Limb (tissue), 2 donors: Measurements from ENCODE around the gene TMEM52.

Experiments
- DNase-seq, 2 donors: peaks; one replicate each; pipeline ENCODE4 v3.0.0-alpha.2; 2016; ENCODE audit errors: extremely low spot score in 2 of 2

The TMEM52 gene

GRCh38 chr1:1914971-1915692 lies 3.9 kb downstream of the TMEM52 start, which contains the start of gene CALML6:
CALML6 (plus strand) TSS chr1:1915260; CDS start chr1:1915281, 21 bp downstream.
- peak in 1 of 2 donors; percentile 48 for DNase-seq

DNA sequence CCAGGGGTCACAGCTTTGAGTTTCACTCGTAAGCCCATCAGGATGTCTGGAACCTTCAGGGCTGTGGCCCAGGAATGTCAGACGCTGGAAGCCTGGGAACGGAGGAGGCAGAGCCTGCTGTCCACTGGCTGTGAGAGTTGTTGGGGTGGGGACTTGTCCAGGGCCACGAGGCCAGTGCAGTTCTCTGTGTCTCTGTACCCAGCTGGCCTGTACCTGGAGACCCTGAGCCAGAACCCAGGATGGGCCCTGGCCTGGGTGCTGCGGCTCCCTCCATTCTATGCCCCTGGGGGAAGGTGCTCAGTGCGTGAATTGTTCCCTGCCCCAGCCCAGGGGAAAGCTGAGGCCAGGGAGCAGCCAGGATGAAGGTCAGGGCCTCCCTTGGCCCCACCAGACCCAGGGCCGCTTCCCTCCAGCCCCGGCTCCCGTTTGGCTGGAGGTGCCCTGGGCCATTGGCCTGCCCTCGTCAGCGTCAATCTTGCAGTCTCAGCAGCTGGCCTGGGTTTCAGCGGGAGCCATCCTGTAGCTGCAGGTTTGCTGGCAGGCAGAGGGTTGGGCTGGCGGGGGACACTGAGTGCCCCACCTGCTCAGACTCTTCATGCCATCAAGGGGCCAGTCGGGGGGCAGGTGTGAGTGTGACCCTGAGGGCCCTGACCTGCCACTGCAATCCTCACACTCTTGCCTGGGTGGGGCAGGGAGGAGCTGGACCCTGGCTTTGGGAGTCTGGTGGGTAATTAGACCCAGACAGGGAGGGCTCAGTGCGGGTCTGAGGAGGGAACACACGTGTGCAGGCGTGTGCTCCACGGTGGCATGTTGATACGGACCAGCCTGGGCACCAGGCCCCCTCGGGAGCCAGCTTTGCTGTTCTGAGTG lies 4.7 kb downstream of the TMEM52 start:
- peak in 1 of 2 donors; percentile 51 for DNase-seq

GRCh38 chr1:1911350-1912041 lies 7.6 kb downstream of the TMEM52 start:
- DNase-seq: peak in 1 of 2 donors; percentile 27

GRCh38 chr1:1910651-1911331 lies 8.3 kb downstream of the TMEM52 start:
- peak in 1 of 2 donors; percentile 29 for DNase-seq

DNA sequence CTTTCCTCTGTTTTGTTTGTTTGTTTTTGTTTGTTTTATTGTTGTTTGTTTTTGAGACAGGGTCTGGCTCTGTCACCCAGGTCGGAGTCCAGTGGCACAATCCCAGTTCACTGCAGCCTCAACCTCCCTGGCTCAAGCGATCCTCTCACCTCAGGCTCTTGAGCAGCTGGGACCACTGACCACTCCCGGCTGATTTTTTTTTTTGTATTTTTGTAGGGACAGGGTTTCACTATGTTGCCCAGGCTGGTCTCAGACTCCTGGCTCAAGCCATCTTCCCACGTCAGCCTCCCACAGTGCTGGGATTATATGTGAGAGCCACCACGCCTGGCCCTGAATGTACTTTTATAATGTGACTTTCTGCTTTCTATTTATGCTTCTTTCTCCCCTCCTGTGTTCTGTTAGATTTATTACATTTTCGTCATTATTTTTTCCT lies 9.0 kb downstream of the TMEM52 start:
- no peak for DNase-seq

GRCh38 chr1:1908506-1908791 lies 10.6 kb downstream of the TMEM52 start:
- no peak for DNase-seq

DNA sequence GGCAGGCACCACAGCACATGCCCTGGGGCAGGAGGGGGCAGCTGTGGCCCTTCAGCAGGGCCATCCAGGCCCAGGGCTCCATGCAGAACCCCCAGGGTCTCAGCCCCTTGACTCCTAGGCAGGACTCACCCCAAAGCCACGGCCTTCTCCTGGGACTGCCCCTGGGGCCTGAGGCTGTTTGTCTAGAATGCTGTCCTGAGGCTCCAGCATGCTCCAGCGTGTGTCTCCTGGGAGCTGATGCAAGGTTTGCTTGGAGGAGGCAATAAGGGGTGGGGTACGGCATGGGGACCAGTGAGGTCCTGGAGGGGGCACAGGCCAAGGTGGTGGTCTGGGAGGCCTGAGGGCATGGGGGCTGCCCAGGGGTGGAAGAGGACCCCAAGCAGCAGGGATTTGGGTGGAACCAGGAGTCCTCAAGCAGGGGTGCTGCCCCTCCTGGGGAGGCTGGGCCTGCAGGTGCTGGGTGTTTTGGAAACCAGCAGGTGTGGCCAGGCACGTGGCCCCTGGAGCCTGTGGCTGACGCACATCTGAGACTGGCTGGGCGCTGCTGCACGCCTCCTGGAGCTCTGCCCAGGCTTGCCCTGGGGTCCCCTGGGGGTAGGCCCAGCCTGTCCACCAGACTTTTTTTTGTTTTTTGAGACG lies 11.9 kb downstream of the TMEM52 start:
- peak in 1 of 2 donors; percentile 47 for DNase-seq

DNA sequence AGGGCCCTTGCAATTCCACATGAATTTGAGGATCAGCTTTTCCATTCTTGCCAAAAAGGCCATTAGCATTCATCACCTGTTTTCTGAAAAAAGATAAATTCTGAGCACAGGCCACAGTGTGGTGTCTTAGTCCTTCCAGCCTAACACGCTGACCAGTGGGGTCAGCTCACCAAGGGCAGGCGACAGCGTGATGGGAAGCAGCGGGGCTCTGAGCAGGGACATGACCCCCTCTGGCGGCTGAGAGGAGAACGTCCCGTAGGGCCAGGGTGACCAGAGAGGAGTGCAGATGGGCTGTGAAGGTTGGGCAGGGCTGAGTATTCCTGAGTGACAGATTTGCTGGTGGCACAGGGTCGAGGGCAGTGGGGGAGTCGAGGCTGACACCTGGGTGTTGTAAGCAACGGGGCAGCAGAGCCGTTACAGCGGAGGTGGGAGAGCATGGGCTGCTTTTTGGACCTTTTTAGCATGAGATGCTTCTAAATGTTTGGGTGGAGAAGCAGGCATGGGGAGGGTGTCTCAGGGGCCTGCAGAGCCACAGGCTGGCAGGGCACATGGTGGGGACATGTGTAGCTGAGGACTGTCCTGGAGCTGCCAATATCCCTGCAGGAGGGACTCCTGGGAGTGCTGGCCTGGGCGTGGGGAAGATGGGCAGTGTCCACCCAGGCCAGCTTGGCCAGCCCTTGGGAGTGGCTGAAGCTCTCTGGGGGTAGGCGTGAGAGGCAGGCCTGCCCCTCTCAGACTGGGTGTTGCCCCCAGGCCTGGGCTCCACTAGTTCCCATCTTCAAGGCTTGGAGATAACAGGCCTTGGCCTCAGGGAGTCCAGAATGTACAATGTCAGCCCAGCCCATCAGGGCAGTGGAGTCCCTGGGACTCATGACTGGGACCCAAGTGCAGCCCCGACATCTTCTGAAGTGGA lies 12.6 kb downstream of the TMEM52 start:
- DNase-seq: peak; percentile 80 to 84

- no peak for DNase-seq
These were observed 15.9 kb downstream of the TMEM52 start for GRCh38 chr1:1903224-1903623.

DNA sequence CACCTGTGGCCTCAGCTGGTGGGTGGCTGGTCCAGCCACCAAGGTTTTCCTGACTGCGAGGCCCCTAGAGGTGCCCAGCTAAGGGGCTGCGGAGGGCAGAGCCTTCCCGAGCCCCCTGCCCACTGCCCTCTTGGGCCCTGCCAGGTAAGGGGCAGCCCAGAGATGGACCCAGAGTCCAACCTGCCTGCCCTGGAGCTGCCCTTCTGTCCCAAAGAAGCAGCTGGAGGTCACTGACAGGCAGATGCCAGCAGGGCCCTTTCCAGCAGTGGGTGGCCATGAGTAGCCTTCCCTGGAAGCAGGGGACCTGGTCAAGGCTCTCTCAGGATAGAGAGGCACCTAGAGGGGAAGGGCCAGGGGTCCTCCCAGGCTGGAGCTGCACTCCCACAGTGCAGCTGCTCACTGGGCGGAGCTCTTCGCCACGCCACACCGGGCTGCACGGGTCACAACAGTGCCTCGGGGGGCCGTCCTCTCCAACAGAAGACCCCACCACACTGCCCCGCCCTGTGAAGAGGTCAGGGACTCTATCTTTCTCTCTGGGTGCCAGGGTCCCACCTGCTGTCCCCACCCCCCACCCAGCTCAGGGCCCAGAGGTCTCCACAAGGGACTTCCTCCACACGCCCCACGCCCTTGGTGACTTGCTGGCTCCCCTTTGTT lies 17.3 kb downstream of the TMEM52 start:
- DNase-seq: no peak

DNA sequence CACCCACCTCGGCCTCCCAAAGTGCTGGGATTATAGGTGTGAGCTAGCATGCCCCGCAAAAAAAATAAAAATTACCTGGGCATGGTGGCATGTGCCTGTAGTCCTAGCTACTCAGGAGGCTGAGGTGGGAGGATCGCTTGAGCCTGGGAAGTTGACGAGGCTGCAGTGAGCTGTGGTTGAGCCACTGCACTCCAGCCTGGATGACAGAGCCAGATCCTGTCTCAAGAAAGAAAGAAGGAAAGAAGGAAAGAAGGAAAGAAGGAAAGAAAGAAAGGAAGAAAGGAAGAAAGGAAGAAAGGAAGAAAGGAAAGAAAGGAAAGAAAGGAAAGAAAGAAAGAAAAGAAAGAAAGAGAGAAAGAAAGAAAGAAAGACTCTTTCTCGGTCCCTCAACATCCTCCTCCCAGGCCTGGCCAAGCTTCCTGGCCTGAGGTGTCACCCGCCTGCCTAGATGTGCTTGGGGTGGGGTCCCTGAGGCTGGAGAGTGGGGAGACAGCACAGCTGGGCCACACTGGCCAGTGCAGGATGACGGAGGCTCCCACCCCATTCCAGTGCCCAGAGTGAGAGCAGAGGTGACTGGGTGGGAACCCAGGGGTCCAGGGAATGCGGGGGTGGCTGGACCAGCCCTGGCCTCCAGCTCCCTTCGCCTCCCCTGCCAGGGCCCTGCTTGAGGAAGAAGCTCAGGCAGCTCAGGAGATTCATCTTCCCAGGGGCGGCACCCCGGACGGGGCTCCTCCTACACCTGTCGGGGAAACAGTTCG lies 18.0 kb downstream of the TMEM52 start:
- DNase-seq: no peak

DNA sequence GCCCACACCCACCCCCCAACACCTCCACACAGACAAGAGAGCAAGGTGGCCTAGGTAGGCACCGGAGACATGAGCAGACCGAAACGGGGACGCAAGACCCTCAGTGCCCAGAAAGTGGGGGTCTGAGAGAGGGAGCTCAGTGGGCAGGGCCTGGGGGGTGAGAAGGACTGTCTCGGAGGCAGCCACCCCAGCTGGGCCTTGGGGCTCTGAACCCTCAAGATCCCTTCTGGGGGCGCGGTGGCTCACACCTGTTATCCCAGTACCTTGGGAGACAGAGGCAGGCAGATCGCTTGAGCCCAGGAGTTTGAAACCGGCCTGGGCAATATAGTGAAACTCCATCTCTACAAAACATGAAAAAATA lies 19.1 kb downstream of the TMEM52 start:
- DNase-seq: no peak

DNA sequence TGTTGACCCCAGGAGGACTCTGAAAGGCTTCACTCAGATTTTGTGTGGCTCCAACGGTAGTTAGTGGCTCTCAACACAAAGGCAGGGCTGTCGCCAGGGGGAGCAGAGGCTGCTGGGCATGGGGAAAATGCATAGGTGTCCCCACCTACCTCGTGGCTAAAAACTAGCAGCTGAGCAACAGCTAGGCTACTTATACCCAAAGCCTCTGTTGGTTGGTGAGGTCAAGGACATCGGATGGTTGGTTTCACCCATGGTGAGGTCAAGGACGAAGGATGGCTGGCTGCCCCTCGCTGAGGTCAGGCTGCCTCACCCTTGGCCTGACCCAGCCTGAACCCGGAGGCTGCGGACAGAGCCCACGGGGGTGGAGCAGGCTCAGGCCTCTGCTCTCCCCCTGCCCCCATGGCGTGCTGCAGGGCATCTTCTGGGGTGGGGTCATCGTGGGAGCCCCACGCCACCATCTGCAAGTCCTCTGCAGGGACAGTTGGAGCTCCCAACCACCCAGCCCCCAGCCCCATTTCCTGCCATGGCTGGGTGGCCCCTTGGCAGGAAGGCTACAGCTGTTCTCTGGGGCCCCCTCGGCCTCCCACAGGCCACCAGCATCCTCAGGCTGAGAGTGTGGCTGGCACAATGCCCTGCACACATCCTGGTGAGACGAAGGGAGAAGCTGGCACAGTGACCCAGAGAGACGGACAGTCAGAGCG lies 19.7 kb downstream of the TMEM52 start:
- DNase-seq: no peak

DNA sequence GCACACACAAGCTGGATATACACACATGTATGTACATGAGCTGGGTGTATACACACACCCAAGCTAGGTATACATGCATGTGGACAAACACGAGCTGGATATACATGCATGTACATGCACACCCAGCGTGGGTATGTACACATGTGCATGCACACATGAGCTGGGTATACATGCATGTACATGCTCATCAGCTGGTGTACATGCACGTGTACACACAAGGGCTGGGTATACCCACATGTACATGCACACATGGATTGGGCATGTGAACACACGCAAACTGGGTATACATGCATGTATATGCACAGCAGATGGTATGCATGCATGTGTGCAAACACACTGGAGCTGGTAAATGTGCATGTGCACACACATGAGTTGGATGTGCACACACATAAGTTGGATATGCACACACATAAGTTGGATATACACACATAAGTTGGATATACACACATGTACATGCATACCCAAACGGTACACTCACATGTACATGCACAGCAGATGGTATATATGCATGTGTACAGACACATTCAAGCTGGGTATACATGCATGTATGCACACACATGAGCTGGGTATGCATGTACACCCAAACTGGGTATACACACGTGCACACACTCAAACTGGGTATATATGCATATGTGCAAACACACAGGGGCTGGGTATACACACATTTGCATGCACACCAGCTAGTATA lies 20.7 kb downstream of the TMEM52 start:
- no peak for DNase-seq

DNA sequence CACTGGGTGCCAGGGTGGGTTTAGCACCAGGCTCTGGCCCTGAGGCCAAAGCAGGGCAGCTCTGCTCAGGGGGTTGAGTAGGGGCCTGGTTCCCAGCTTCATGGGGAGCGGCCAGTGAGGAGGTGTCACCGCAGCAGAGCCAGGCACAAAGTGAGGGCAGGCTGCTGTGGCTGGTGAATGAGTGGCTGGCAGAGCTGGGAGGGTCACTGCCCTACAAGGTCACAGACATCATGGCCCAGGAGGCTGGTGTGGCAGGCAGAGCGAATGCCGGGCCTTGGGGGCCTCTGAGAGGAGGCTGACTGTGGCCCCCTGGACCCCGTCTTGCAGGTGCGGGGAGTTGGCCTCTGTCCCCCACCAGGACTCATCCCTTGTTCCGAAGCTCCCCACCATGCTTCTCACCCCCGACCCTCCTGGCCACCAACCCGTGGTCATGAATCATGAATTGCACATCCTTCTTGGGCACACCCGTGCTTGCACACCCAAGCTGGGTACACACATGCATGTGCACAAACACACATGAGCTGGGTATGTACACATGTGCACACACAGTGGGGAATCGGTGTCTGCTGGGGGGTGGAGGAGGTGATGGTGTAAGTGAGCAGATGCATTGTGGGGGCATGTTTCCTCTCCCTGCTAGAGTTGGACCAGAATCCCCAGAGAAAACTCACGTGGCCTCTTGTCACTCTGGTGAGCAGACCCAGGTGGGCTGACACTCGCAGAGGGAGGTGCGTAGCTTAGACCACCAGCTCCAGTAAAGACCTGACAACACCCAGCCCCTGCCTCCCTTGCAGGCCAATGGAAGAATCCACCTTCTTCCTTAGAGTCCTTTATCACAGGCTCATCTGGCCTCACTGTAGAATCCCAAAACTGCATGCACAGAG lies 23.4 kb downstream of the TMEM52 start:
- DNase-seq: no peak

DNA sequence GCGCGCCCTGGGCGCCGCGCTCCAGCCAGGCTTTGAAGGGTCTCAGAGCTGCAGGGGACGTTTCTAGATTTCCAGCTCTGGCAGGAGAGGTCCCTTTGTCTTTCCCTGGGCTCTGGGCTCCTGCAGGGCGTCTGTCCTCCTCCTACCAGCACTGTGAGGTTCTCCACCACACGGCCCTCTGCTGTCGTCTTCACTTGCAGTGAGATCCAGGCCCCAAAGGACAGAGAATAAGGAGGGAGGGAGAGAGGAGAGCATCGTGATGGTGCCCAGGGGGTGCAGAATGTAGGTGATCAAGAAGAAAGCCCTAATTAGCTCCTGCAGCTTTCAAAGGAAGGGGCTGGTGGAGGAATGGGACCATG lies 24.0 kb downstream of the TMEM52 start:
- DNase-seq: no peak
